ENCODE data around the gene FBXO46. TPM values are rescaled to one million over a fixed set of nuclear protein-coding genes. Genes with fewer than 3 reads are reported as not detected.
"Not testable (repeated sequence)": the region's sequence is repeated elsewhere in the genome, so short reads cannot be mapped to it uniquely, and the experiment has no call there.

Gene FBXO46
- total and polyA plus RNA-seq, 12 donors: 5.2 to 13.5 (median 9.1) TPM

DNA sequence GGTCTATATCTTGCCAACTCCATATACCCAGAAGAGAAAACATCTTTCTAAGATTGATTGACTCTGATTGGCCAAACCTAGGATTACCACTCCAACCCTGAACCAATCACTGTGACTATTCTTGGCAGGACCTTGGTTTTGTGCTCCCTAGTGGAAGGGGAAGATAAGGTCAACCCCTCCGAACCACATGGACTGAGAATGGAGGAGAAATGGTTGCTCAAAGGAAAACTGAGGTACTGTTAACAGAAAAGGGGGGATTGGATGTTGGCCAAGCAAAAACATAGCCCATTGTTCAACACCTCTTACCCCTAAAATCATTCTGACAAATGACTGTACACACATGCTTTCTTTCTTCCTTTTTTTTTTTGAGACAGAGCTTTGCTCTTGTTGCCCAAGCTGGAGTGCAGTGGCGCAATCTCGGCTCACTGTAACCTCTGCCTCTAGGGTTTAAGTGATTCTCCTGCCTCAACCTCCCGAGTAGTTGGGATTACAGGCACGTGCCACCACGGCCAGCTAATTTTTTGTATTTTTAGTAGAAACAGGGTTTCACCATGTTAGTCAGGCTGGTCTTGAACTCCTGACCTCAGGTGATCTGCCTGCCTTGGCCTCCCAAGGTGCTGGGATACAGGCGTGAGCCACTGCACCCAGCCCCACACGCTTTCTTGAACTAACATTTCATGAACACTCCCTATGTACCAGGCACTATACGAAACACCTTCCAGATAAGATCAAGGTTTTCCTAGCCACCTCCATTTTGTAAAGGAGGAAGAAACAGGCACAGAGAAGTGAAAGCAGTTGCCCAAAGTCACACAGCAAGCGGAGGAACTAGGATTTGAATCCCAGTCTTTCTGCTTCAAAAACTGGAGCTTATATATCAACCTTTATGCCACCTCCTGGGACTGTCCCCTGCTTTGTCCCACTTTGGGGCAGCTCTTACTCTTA lies 9.1 kb upstream of the FBXO46 start:
- no peak for DNase-seq
- H3K4me1 ChIP-seq: no peaks in the 10 kb centered on the region
- no peaks in the 10 kb centered on the region for H3K9me3 ChIP-seq
- peak in 1 of 8 donors; percentile 13 for ATAC-seq
- TF ChIP-seq, protein P1, sequence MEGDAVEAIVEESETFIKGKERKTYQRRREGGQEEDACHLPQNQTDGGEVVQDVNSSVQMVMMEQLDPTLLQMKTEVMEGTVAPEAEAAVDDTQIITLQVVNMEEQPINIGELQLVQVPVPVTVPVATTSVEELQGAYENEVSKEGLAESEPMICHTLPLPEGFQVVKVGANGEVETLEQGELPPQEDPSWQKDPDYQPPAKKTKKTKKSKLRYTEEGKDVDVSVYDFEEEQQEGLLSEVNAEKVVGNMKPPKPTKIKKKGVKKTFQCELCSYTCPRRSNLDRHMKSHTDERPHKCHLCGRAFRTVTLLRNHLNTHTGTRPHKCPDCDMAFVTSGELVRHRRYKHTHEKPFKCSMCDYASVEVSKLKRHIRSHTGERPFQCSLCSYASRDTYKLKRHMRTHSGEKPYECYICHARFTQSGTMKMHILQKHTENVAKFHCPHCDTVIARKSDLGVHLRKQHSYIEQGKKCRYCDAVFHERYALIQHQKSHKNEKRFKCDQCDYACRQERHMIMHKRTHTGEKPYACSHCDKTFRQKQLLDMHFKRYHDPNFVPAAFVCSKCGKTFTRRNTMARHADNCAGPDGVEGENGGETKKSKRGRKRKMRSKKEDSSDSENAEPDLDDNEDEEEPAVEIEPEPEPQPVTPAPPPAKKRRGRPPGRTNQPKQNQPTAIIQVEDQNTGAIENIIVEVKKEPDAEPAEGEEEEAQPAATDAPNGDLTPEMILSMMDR (IDR thresholded peaks at IDR 0.05): no peak
- H3K27me3 ChIP-seq: peaks cover 0 to 14% (median 0%) of the 10 kb centered on the region in 7 donors
- 85 to 91% methylated on average over 10 of the region's 10 CpGs for WGBS, 2 donors
- H3K36me3 ChIP-seq: no peaks in the 10 kb centered on the region
- intact Hi-C loops (cut with DNase I): no loop called here
- H3K4me3 ChIP-seq: no peak overlapping the region
- no peak overlapping the region for H3K27ac ChIP-seq

GRCh38 chr19:45733160-45733810 lies 2.6 kb upstream of the FBXO46 start, which contains the start of gene MEIOSIN:
MEIOSIN (plus strand) TSS chr19:45733439; CDS start chr19:45735377, 1,938 bp downstream.
- H3K36me3 ChIP-seq: no peaks in the 10 kb centered on the region
- TF ChIP-seq, protein P1 (IDR thresholded peaks at IDR 0.05): no peak
- DNase-seq (no peak), ATAC-seq (no peak)
- WGBS, 2 donors: 90 to 91% methylated on average over 59 of the region's 59 CpGs
- H3K4me1 ChIP-seq: peaks cover 2 to 22% (median 15%) of the 10 kb centered on the region in 9 donors
- intact Hi-C loops (cut with DNase I): no loop called here
- no peaks in the 10 kb centered on the region for H3K27me3 ChIP-seq
- H3K4me3 ChIP-seq: no peak within 1 kb of the TSS
- no peak within 1 kb of the TSS for H3K27ac ChIP-seq
- H3K9me3 ChIP-seq: no peaks in the 10 kb centered on the region

GRCh38 chr19:45729800-45730290 lies 851 bp downstream of the FBXO46 start:
- Histone ChIP-seq H3K4me1 (peaks cover 2 to 28% (median 16%) of the 10 kb centered on the region in 9 donors), H3K4me3 (peak overlapping the region; percentile 43 to 84 (median 78)), H3K36me3 (peaks cover 0 to 14% (median 0%) of the 10 kb centered on the region in 9 donors), H3K9me3 (no peaks in the 10 kb centered on the region), H3K27me3 (no peaks in the 10 kb centered on the region), H3K27ac (peak overlapping the region in 6 of 10 donors; percentile 64 to 85 (median 76))
- ATAC-seq (no peak), DNase-seq (no peak)
- intact Hi-C loops (cut with DNase I): loop anchor here in 2 of 10 donors (2.0 kb wide), 2 partner anchors 37 to 39 kb away; partner anchors contain the start of genes QPCTL (in 1 of the 2) and SIX5 (in 1 of the 2)
- TF ChIP-seq, protein P1 (IDR thresholded peaks at IDR 0.05): no peak
- 7% methylated on average over 10 of the region's 10 CpGs for WGBS, 2 donors

DNA sequence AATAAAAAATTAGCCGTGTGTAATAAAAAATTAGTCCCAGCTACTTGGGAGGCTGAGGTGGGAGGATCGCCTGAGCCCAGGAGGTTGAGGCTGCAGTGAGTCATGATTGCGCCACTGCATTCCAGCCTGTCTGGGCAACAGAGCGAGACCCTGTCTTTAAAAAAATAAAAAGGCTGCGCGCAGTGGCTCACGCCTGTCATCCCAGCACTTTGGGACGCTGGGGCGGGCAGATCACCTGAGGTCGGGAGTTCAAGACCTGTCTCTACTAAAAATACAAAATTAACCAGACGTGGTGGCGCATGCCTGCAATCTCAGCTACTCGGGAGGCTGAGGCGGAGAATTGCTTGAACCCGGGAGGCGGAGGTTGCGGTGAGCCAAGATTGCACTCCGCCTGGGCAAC lies 2.0 kb downstream of the FBXO46 start:
- WGBS, 2 donors: 95% methylated on average over 18 of the region's 18 CpGs
- H3K27me3 ChIP-seq; intact Hi-C loops (cut with DNase I); H3K27ac ChIP-seq; ATAC-seq; DNase-seq; H3K4me3 ChIP-seq; H3K9me3 ChIP-seq: not testable (repeated sequence)
- H3K4me1 ChIP-seq: peaks cover 2 to 28% (median 16%) of the 10 kb centered on the region in 9 donors
- peaks cover 0 to 17% (median 0%) of the 10 kb centered on the region in 9 donors for H3K36me3 ChIP-seq

DNA sequence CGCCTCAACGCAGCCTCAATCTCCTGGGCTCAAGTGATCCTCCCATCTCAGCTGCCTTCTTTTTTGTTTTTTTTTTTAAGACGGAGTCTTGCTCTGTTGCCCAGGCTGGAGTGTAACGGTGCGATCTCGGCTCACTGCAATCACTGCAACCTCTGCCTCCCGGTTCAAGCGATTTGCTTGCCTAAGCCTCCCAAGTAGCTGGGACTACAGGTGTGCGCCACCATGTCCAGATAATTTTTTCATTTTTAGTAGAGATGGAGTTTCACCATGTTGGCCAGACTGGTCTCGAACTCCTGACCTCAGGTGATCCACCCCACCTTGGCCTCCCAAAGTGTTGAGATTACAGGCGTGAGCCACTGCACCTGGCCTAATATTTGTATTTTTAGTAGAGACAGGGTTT lies 10.6 kb downstream of the FBXO46 start:
- DNase-seq; H3K27me3 ChIP-seq; ATAC-seq; intact Hi-C loops (cut with DNase I); H3K27ac ChIP-seq; H3K4me3 ChIP-seq; H3K9me3 ChIP-seq: not testable (repeated sequence)
- WGBS, 2 donors: 98 to 99% methylated on average over 11 of the region's 11 CpGs
- peaks cover 0 to 32% (median 4%) of the 10 kb centered on the region in 9 donors for H3K36me3 ChIP-seq
- H3K4me1 ChIP-seq: peaks cover 3 to 41% (median 20%) of the 10 kb centered on the region in 9 donors

All from heart right ventricle (tissue), 16 donors.